ENCODE data around the gene TUBB1.

The TUBB1 gene

GRCh38 chr20:58998656-58999055, 20.6 kb upstream of the TUBB1 start:
- Histone ChIP-seq H3K4me3 (replicated peaks; ENCODE audit: insufficient read depth, low read length) (no peak overlapping the region), H3K27ac (replicated peaks) (no peak overlapping the region), H3K27me3 (ENCODE audit: insufficient read depth, poor library complexity, severe bottlenecking) (no peaks in the 10 kb centered on the region)
- no peak for TF ChIP-seq REST (IDR thresholded peaks at IDR 0.05; ENCODE audit: insufficient replicate concordance, low read depth)
- TF ChIP-seq, protein P1, sequence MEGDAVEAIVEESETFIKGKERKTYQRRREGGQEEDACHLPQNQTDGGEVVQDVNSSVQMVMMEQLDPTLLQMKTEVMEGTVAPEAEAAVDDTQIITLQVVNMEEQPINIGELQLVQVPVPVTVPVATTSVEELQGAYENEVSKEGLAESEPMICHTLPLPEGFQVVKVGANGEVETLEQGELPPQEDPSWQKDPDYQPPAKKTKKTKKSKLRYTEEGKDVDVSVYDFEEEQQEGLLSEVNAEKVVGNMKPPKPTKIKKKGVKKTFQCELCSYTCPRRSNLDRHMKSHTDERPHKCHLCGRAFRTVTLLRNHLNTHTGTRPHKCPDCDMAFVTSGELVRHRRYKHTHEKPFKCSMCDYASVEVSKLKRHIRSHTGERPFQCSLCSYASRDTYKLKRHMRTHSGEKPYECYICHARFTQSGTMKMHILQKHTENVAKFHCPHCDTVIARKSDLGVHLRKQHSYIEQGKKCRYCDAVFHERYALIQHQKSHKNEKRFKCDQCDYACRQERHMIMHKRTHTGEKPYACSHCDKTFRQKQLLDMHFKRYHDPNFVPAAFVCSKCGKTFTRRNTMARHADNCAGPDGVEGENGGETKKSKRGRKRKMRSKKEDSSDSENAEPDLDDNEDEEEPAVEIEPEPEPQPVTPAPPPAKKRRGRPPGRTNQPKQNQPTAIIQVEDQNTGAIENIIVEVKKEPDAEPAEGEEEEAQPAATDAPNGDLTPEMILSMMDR (IDR thresholded peaks at IDR 0.05; ENCODE audit: insufficient read depth, low read length), result no peak
- no peak for TF ChIP-seq SPI1 (IDR thresholded peaks at IDR 0.05; ENCODE audit: borderline replicate concordance, low read depth)
- TF ChIP-seq GABPA (IDR thresholded peaks at IDR 0.05; ENCODE audit: low read depth), result no peak
- no peak for TF ChIP-seq POLR2AphosphoS5 (IDR thresholded peaks at IDR 0.05; ENCODE audit: low read depth)
- no peak for DNase-seq (ENCODE audit: low read depth in 1 of 2, low spot score in 1 of 2)

- TF ChIP-seq REST (IDR thresholded peaks at IDR 0.05; ENCODE audit: insufficient replicate concordance, low read depth), result no peak
- TF ChIP-seq, protein P1 (IDR thresholded peaks at IDR 0.05; ENCODE audit: insufficient read depth, low read length), result no peak
- TF ChIP-seq GABPA (IDR thresholded peaks at IDR 0.05; ENCODE audit: low read depth), result no peak
- TF ChIP-seq POLR2AphosphoS5 (IDR thresholded peaks at IDR 0.05; ENCODE audit: low read depth), result no peak
- TF ChIP-seq SPI1 (IDR thresholded peaks at IDR 0.05; ENCODE audit: borderline replicate concordance, low read depth), result no peak
- Histone ChIP-seq H3K27me3 (ENCODE audit: insufficient read depth, poor library complexity, severe bottlenecking) (no peaks in the 10 kb centered on the region), H3K4me3 (replicated peaks; ENCODE audit: insufficient read depth, low read length) (no peak overlapping the region), H3K27ac (replicated peaks) (no peak overlapping the region)
- DNase-seq (ENCODE audit: low read depth in 1 of 2, low spot score in 1 of 2), result no peak
Measured at GRCh38 chr20:59000326-59000725, 18.9 kb upstream of the TUBB1 start.

DNA sequence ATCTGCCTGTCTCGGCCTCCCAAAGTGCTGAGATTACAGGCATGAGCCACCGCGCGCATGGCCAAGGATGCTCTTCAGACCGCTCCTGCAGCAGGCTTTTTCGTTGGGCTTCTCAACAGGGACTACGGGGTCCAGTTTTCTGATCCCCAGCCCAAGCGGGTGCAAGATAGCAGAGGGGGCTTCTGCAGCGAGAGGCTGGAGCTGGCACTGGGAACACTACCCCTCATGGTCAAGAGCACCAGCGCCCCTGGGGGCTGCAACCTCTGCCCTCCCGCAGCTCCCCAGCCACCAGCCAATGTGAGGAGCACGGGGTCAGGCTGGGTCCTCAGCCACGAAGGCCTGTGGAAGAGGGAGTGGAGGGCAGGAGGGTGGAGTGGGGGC, 18.2 kb upstream of the TUBB1 start:
- Histone ChIP-seq H3K4me3 (replicated peaks; ENCODE audit: insufficient read depth, low read length) (no peak overlapping the region), H3K27me3 (ENCODE audit: insufficient read depth, poor library complexity, severe bottlenecking) (no peaks in the 10 kb centered on the region), H3K27ac (replicated peaks) (no peak overlapping the region)
- TF ChIP-seq REST (IDR thresholded peaks at IDR 0.05; ENCODE audit: insufficient replicate concordance, low read depth), result no peak
- TF ChIP-seq, protein P1 (IDR thresholded peaks at IDR 0.05; ENCODE audit: insufficient read depth, low read length), result no peak
- no peak for TF ChIP-seq GABPA (IDR thresholded peaks at IDR 0.05; ENCODE audit: low read depth)
- no peak for TF ChIP-seq SPI1 (IDR thresholded peaks at IDR 0.05; ENCODE audit: borderline replicate concordance, low read depth)
- TF ChIP-seq POLR2AphosphoS5 (IDR thresholded peaks at IDR 0.05; ENCODE audit: low read depth), result no peak
- DNase-seq (ENCODE audit: low read depth in 1 of 2, low spot score in 1 of 2), result no peak

Data from HL-60 (cell line).